Fibroblast of villous mesenchyme (primary cell): ENCODE measurements around the gene NEK6. TPM values are rescaled to one million over a fixed set of nuclear protein-coding genes. Genes with fewer than 3 reads are reported as not detected.

Experiments
- DNase-seq: peaks from one replicate; pipeline ENCODE4 v3.0.0-alpha.2; 2010; ENCODE audit warnings: low read depth
- H3K4me3 ChIP-seq: 2 replicates; pipeline ENCODE4 v1.5.1; 2011; ENCODE audit warnings: low read depth, mild to moderate bottlenecking, low read length
- CTCF ChIP-seq: IDR thresholded peaks from 2 replicates; pipeline ENCODE4 v1.5.1; 2012; ENCODE audit warnings: low read depth, mild to moderate bottlenecking, low read length; ENCODE audit not compliant: insufficient read depth
- total RNA-seq: library from RNA; depleted of rRNA; stranded (reverse); fragments of >200 nt; gene quantifications from 2 replicates; pipeline ENCODE4 v1.2.3, GENCODE V29; 2012

Gene NEK6
- 41.9 and 43.2 TPM in 2 replicates for total RNA-seq

GRCh38 chr9:124257844-124258606 is at the start of gene NEK6:
NEK6 (plus strand) TSS chr9:124257949; CDS start chr9:124301965, 44,016 bp downstream.
- H3K4me3 ChIP-seq, result peak within 1 kb of the TSS; percentile 82
- TF ChIP-seq CTCF, result no peak
- DNase-seq, result peak; percentile 52

DNA sequence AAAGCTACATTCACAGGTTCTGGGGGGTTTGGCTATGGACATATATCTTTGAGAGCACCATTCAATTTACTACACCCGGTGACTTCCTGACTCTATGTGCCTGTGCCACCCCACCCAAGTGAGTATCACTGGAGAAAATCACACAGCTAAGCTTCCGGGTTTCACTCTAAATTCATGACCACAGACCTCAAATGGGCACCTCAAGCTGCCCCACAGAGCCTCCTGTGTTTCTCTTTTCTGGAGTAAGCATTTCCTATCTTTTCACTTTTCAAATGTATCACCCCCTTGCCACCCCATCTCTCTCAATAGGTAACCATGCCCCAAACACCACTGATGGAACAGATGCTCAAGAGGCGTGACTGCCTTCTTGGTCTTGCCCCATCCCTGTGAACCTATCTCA is 49.2 kb upstream of the NEK6 start:
- TF ChIP-seq CTCF, result no peak

DNA sequence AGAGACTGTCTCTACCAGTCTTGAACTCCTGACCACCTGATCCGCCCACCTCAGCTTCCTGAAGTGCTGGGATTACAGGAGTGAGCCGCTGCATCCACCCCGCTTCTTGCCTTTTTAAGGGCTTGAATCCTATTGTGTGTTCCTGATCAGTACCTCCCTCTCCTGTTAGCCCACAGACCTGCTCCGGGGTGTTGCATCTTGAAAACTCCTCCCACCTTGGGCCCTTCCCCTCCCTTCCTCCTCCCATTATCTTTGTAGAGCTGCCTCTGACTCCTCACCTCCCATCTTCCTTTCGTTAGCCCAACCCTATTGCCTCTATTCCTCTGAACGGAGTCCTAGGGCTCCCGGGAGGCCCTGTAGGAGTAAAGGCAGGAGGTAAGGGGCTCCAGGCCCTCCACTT is 48.5 kb upstream of the NEK6 start:
- no peak for DNase-seq
- TF ChIP-seq CTCF, result no peak
- H3K4me3 ChIP-seq, result no peak overlapping the region

More for the DNA sequence above, 49.2 kb upstream of the NEK6 start:
- no peak overlapping the region for H3K4me3 ChIP-seq
- DNase-seq, result no peak

- no peak for TF ChIP-seq CTCF
- DNase-seq, result no peak
- no peak overlapping the region for H3K4me3 ChIP-seq
Measured at GRCh38 chr9:124209774-124210173, 48.0 kb upstream of the NEK6 start.

- DNase-seq, result no peak
- no peak overlapping the region for H3K4me3 ChIP-seq
- TF ChIP-seq CTCF, result no peak
Measured at GRCh38 chr9:124210697-124211096, 47.1 kb upstream of the NEK6 start.

DNA sequence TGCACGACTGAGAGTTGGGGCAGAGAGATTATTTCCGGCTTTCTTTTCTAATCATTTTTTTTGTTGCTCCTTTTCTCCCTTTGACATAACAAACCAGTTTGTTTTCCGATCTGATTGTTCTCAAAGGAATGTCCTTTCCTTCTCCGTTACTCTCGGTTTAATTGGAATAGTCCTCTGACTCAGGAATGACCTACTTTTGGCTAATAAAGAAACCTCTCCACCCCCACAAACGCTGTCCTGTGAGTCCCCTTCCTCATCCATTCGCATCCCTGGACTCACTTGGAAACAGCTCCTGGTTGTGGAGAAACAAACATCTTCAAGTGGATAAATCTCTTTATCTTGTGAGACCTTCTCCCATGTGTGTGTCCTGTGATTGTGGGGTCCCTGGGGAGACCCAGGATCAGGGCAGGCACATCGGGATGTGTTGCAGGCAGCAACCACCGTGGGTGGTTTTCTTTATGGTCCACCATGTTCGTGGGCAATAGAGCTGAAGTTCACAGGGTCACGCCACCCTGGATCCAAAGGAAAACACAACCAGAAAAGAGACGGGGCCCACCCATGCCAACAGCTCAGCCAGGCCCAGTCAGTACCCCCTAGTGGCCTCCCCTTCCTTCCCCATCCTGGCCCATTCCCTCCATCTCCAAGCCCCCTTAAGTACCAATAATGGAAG is 45.2 kb upstream of the NEK6 start:
- H3K4me3 ChIP-seq, result no peak overlapping the region
- DNase-seq, result peak; percentile 56

More for the DNA sequence above, 45.2 kb upstream of the NEK6 start:
- TF ChIP-seq CTCF, result no peak
